ENCODE results near the gene PALS1.

- TF ChIP-seq POLR2A (IDR thresholded peaks at IDR 0.05; ENCODE audit: borderline replicate concordance, extremely low read depth, insufficient read depth, insufficient read length) = no peak
- no peak for TF ChIP-seq CTCF (IDR thresholded peaks at IDR 0.05 in 2 of 3, conservative IDR thresholded peaks at IDR 0.05 in 1 of 3; ENCODE audit: borderline replicate concordance in 1 of 3, insufficient read depth in 1 of 3, low read depth in 2 of 3, low read length in 2 of 3)
- no peak for TF ChIP-seq SP1 (IDR thresholded peaks at IDR 0.05; ENCODE audit: low read depth)
Observed at GRCh38 chr14:67207810-67208209, 33.4 kb upstream of the PALS1 start.

Data from HCT116 (cell line).